HUES48 (cell line): Measurements from ENCODE around the gene ZNF700.
"Not testable (repeated sequence)": the region's sequence is repeated elsewhere in the genome, so short reads cannot be mapped to it uniquely, and the experiment has no call there.

ENCODE experiments used
- H3K27ac ChIP-seq: one replicate; pipeline ENCODE4 v1.7.0; 2013; ENCODE audit warnings: low read depth, low read length, inconsistent platforms
- H3K27me3 ChIP-seq: 2 replicates; pipeline ENCODE4 v1.6.1; 2013; ENCODE audit warnings: mild to moderate bottlenecking, low read length; ENCODE audit not compliant: control insufficient read depth, insufficient read depth
- H3K36me3 ChIP-seq: 2 replicates; pipeline ENCODE4 v1.6.1; 2013; ENCODE audit warnings: low read length; ENCODE audit not compliant: control insufficient read depth, insufficient read depth
- H3K4me1 ChIP-seq: 2 replicates; pipeline ENCODE4 v1.6.1; 2013; ENCODE audit warnings: mild to moderate bottlenecking, low read length; ENCODE audit not compliant: control insufficient read depth, insufficient read depth
- H3K4me3 ChIP-seq: 2 replicates; pipeline ENCODE4 v1.5.1; 2013; ENCODE audit warnings: mild to moderate bottlenecking, low read depth, low read length
- H3K9ac ChIP-seq: 2 replicates; pipeline ENCODE4 v1.6.1; 2013; ENCODE audit warnings: mild to moderate bottlenecking, low read depth, low read length, moderate library complexity
- H3K9me3 ChIP-seq: 2 replicates; pipeline ENCODE4 v1.6.1; 2013; ENCODE audit warnings: low read length; ENCODE audit not compliant: control insufficient read depth, insufficient read depth

The ZNF700 gene

GRCh38 chr19:11989112-11989456, 64.2 kb downstream of the ZNF700 start:
- Histone ChIP-seq H3K27ac (peak overlapping the region; percentile 95), H3K9ac (no peak overlapping the region), H3K36me3 (peaks cover 13% of the 10 kb centered on the region; the same call in 1 of the 2 replicates), H3K4me1 (peaks cover 5% of the 10 kb centered on the region; the same call in 1 of the 2 replicates), H3K9me3 (no peaks in the 10 kb centered on the region), H3K4me3 (peak overlapping the region; percentile 92), H3K27me3 (no peaks in the 10 kb centered on the region)

- H3K4me3 ChIP-seq, H3K4me1 ChIP-seq, H3K9ac ChIP-seq, H3K27ac ChIP-seq, H3K9me3 ChIP-seq, H3K27me3 ChIP-seq: not testable (repeated sequence)
- H3K36me3 ChIP-seq, result peaks cover 13% of the 10 kb centered on the region; the same call in 1 of the 2 replicates
These were observed 67.0 kb downstream of the ZNF700 start for GRCh38 chr19:11991921-11992320.

GRCh38 chr19:11995174-11995573, 70.3 kb downstream of the ZNF700 start:
- Histone ChIP-seq H3K9ac (no peak overlapping the region), H3K27me3 (no peaks in the 10 kb centered on the region), H3K27ac (no peak overlapping the region), H3K4me3 (no peak overlapping the region), H3K36me3 (peaks cover 6% of the 10 kb centered on the region; the same call in 1 of the 2 replicates), H3K9me3 (no peaks in the 10 kb centered on the region), H3K4me1 (no peaks in the 10 kb centered on the region)
